Measurements from ENCODE around the gene TRIM50. TPM values are rescaled to one million over a fixed set of nuclear protein-coding genes. Genes with fewer than 3 reads are reported as not detected.

Gene TRIM50
- total and polyA plus RNA-seq, 2 experiments from 2014 or later = not detected

- no peak for DNase-seq
- Histone ChIP-seq H3K27me3 (replicated peaks; ENCODE audit: insufficient read depth) (peaks cover 20% of the 10 kb centered on the region), H2AFZ (no peak overlapping the region), H3K9me3 (ENCODE audit: low read depth) (no peaks in the 10 kb centered on the region), H3K27ac (no peak overlapping the region), H3K4me3 (no peak overlapping the region), H3K4me2 (ENCODE audit: unreplicated experiment) (no peak overlapping the region), H3K4me1 (ENCODE audit: insufficient read depth) (no peaks in the 10 kb centered on the region), H3F3A (ENCODE audit: insufficient read depth) (no peaks in the 10 kb centered on the region), H3K79me2 (ENCODE audit: insufficient read depth) (no peaks in the 10 kb centered on the region), H3K9me2 (ENCODE audit: insufficient read depth) (no peaks in the 10 kb centered on the region), H4K20me1 (ENCODE audit: insufficient read depth) (no peaks in the 10 kb centered on the region), H3K9ac (no peak overlapping the region), H3K36me3 (ENCODE audit: low read depth) (no peaks in the 10 kb centered on the region)
- no peak for TF ChIP-seq EZH2 (IDR thresholded peaks at IDR 0.05; ENCODE audit: insufficient read depth, poor library complexity, severe bottlenecking)
- no peak for TF ChIP-seq EZH2phosphoT487 (IDR thresholded peaks at IDR 0.05; ENCODE audit: insufficient read depth, low read depth)
- in situ Hi-C loops (cut with MboI) = no loop called here
- WGBS, 2 experiments (ENCODE audit: low coverage in 1 of 2, low lambda C conversion rate in 2 of 2, missing lambda C conversion rate in 2 of 2) = 58% methylated on average over 9 of the region's 9 CpGs
Observed at GRCh38 chr7:73354196-73354595, 26.3 kb upstream of the TRIM50 start.

DNA sequence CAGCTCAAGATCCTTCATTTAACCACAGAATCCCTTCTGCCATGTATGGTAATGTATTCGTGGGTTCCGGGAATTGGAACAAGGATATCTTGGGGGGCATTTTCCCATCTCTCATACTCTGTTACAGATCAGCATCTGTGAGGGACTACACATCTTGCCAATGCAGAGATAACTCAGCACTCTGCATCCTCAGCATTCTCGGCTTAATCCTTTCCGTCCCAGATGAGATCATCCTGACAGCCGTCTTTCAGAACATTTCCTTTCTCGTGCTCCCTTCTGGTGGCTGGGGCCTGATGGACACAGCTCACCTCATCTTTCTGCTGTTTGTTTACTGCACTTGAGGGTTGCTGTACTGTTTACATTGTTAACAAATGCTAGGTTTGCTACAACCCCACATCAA is 25.4 kb upstream of the TRIM50 start:
- Histone ChIP-seq H3K9me3 (ENCODE audit: low read depth) (no peaks in the 10 kb centered on the region), H3F3A (ENCODE audit: insufficient read depth) (no peaks in the 10 kb centered on the region), H3K4me1 (ENCODE audit: insufficient read depth) (no peaks in the 10 kb centered on the region), H3K9me2 (ENCODE audit: insufficient read depth) (no peaks in the 10 kb centered on the region), H3K4me3 (no peak overlapping the region), H3K9ac (no peak overlapping the region), H3K79me2 (ENCODE audit: insufficient read depth) (no peaks in the 10 kb centered on the region), H2AFZ (no peak overlapping the region), H3K27me3 (replicated peaks; ENCODE audit: insufficient read depth) (peaks cover 26% of the 10 kb centered on the region), H3K4me2 (ENCODE audit: unreplicated experiment) (no peak overlapping the region), H4K20me1 (ENCODE audit: insufficient read depth) (no peaks in the 10 kb centered on the region), H3K27ac (no peak overlapping the region), H3K36me3 (ENCODE audit: low read depth) (no peaks in the 10 kb centered on the region)
- TF ChIP-seq EZH2 (IDR thresholded peaks at IDR 0.05; ENCODE audit: insufficient read depth, poor library complexity, severe bottlenecking) (no peak), EZH2phosphoT487 (IDR thresholded peaks at IDR 0.05; ENCODE audit: insufficient read depth, low read depth) (no peak)
- 32 to 38% methylated on average over 6 of the region's 6 CpGs for WGBS, 2 experiments (ENCODE audit: low coverage in 1 of 2, low lambda C conversion rate in 2 of 2, missing lambda C conversion rate in 2 of 2)
- in situ Hi-C loops (cut with MboI) = no loop called here
- DNase-seq = no peak

- DNase-seq = no peak
- Histone ChIP-seq H4K20me1 (ENCODE audit: insufficient read depth) (no peaks in the 10 kb centered on the region), H3K27ac (no peak overlapping the region), H3K4me1 (ENCODE audit: insufficient read depth) (no peaks in the 10 kb centered on the region), H3K36me3 (ENCODE audit: low read depth) (no peaks in the 10 kb centered on the region), H3K4me2 (ENCODE audit: unreplicated experiment) (no peak overlapping the region), H3K79me2 (ENCODE audit: insufficient read depth) (no peaks in the 10 kb centered on the region), H2AFZ (no peak overlapping the region), H3K27me3 (replicated peaks; ENCODE audit: insufficient read depth) (peaks cover 31% of the 10 kb centered on the region), H3F3A (ENCODE audit: insufficient read depth) (no peaks in the 10 kb centered on the region), H3K9ac (no peak overlapping the region), H3K4me3 (no peak overlapping the region), H3K9me3 (ENCODE audit: low read depth) (no peaks in the 10 kb centered on the region), H3K9me2 (ENCODE audit: insufficient read depth) (no peaks in the 10 kb centered on the region)
- in situ Hi-C loops (cut with MboI) = no loop called here
- WGBS, 2 experiments (ENCODE audit: low coverage in 1 of 2, low lambda C conversion rate in 2 of 2, missing lambda C conversion rate in 2 of 2) = 65 to 70% methylated on average over 3 of the region's 3 CpGs
- no peak for TF ChIP-seq EZH2 (IDR thresholded peaks at IDR 0.05; ENCODE audit: insufficient read depth, poor library complexity, severe bottlenecking)
- no peak for TF ChIP-seq EZH2phosphoT487 (IDR thresholded peaks at IDR 0.05; ENCODE audit: insufficient read depth, low read depth)
Observed at GRCh38 chr7:73352784-73353183, 24.9 kb upstream of the TRIM50 start.

- no peak for DNase-seq
- 20 to 24% methylated on average over 6 of the region's 6 CpGs for WGBS, 2 experiments (ENCODE audit: low coverage in 1 of 2, low lambda C conversion rate in 2 of 2, missing lambda C conversion rate in 2 of 2)
Observed at GRCh38 chr7:73351447-73352167, 23.7 kb upstream of the TRIM50 start.

More at GRCh38 chr7:73351447-73352167, 23.7 kb upstream of the TRIM50 start:
- Histone ChIP-seq H3F3A (ENCODE audit: insufficient read depth) (no peaks in the 10 kb centered on the region), H3K9me3 (ENCODE audit: low read depth) (no peaks in the 10 kb centered on the region), H3K4me3 (no peak overlapping the region), H3K4me2 (ENCODE audit: unreplicated experiment) (no peak overlapping the region), H3K4me1 (ENCODE audit: insufficient read depth) (no peaks in the 10 kb centered on the region), H3K27ac (no peak overlapping the region), H3K9ac (no peak overlapping the region), H3K9me2 (ENCODE audit: insufficient read depth) (no peaks in the 10 kb centered on the region), H3K36me3 (ENCODE audit: low read depth) (no peaks in the 10 kb centered on the region), H3K79me2 (ENCODE audit: insufficient read depth) (no peaks in the 10 kb centered on the region), H2AFZ (no peak overlapping the region), H3K27me3 (replicated peaks; ENCODE audit: insufficient read depth) (peaks cover 36% of the 10 kb centered on the region), H4K20me1 (ENCODE audit: insufficient read depth) (no peaks in the 10 kb centered on the region)
- no peak for TF ChIP-seq EZH2 (IDR thresholded peaks at IDR 0.05; ENCODE audit: insufficient read depth, poor library complexity, severe bottlenecking)
- no peak for TF ChIP-seq EZH2phosphoT487 (IDR thresholded peaks at IDR 0.05; ENCODE audit: insufficient read depth, low read depth)
- in situ Hi-C loops (cut with MboI) = no loop called here

All from GM23248 (cell line).